IPS-20b (cell line): ENCODE results near the gene IL1RAPL2.
A peak's percentile ranks its signal among the peaks of the same experiment; 100 is the strongest.

Source experiments
- H3K27ac ChIP-seq: one replicate; pipeline ENCODE4 v1.5.1; 2013; ENCODE audit warnings: low read length
- H3K27me3 ChIP-seq: 2 replicates; pipeline ENCODE4 v1.6.1; 2013; ENCODE audit warnings: mild to moderate bottlenecking, low read length, inconsistent platforms; ENCODE audit not compliant: insufficient read depth
- H3K36me3 ChIP-seq: 2 replicates; pipeline ENCODE4 v1.6.1; 2013; ENCODE audit warnings: low read depth, mild to moderate bottlenecking, inconsistent platforms, low read length, moderate library complexity; ENCODE audit not compliant: insufficient read depth
- H3K4me1 ChIP-seq: 2 replicates; pipeline ENCODE4 v1.6.1; 2013; ENCODE audit warnings: mild to moderate bottlenecking, control low read depth, inconsistent platforms, low read length, moderate library complexity; ENCODE audit not compliant: insufficient read depth
- H3K4me3 ChIP-seq: 2 replicates; pipeline ENCODE4 v1.5.1; 2013; ENCODE audit warnings: mild to moderate bottlenecking, low read length, inconsistent platforms
- H3K9ac ChIP-seq: 2 replicates; pipeline ENCODE4 v1.6.1; 2013; ENCODE audit warnings: low read depth, mild to moderate bottlenecking, inconsistent platforms, low read length, moderate library complexity
- H3K9me3 ChIP-seq: 2 replicates; pipeline ENCODE4 v1.6.1; 2013; ENCODE audit warnings: mild to moderate bottlenecking, low read depth, low read length, inconsistent platforms; ENCODE audit not compliant: insufficient read depth

The IL1RAPL2 gene

GRCh38 chrX:105480646-105481310 lies 914.8 kb downstream of the IL1RAPL2 start:
- no peak overlapping the region for H3K9ac ChIP-seq
- H3K36me3 ChIP-seq = no peaks in the 10 kb centered on the region
- H3K4me1 ChIP-seq = no peaks in the 10 kb centered on the region
- no peak overlapping the region for H3K4me3 ChIP-seq
- H3K9me3 ChIP-seq = no peaks in the 10 kb centered on the region
- H3K27ac ChIP-seq = no peak overlapping the region
- no peaks in the 10 kb centered on the region for H3K27me3 ChIP-seq

GRCh38 chrX:105483011-105483410 lies 917.0 kb downstream of the IL1RAPL2 start:
- H3K4me3 ChIP-seq = no peak overlapping the region
- no peak overlapping the region for H3K9ac ChIP-seq
- H3K9me3 ChIP-seq = no peaks in the 10 kb centered on the region
- H3K36me3 ChIP-seq = no peaks in the 10 kb centered on the region
- no peaks in the 10 kb centered on the region for H3K27me3 ChIP-seq
- no peak overlapping the region for H3K27ac ChIP-seq
- no peaks in the 10 kb centered on the region for H3K4me1 ChIP-seq

- Histone ChIP-seq H3K9ac (no peak overlapping the region), H3K27me3 (no peaks in the 10 kb centered on the region), H3K9me3 (no peaks in the 10 kb centered on the region), H3K36me3 (no peaks in the 10 kb centered on the region), H3K4me1 (no peaks in the 10 kb centered on the region), H3K27ac (no peak overlapping the region), H3K4me3 (no peak overlapping the region)
These were observed 922.7 kb downstream of the IL1RAPL2 start for GRCh38 chrX:105488716-105489115.

- no peak overlapping the region; the same call in 1 of the 2 replicates for H3K9ac ChIP-seq
- H3K27me3 ChIP-seq = no peaks in the 10 kb centered on the region
- H3K27ac ChIP-seq = no peak overlapping the region
- no peak overlapping the region for H3K4me3 ChIP-seq
- H3K36me3 ChIP-seq = no peaks in the 10 kb centered on the region
- H3K4me1 ChIP-seq = peaks cover 6% of the 10 kb centered on the region; the same call in 1 of the 2 replicates
- H3K9me3 ChIP-seq = no peaks in the 10 kb centered on the region; the same call in 1 of the 2 replicates
These were observed 929.4 kb downstream of the IL1RAPL2 start for GRCh38 chrX:105495376-105495775.

- Histone ChIP-seq H3K36me3 (no peaks in the 10 kb centered on the region), H3K9ac (no peak overlapping the region), H3K4me3 (no peak overlapping the region), H3K9me3 (no peaks in the 10 kb centered on the region; the same call in 1 of the 2 replicates), H3K27ac (no peak overlapping the region), H3K27me3 (no peaks in the 10 kb centered on the region), H3K4me1 (no peaks in the 10 kb centered on the region)
These were observed 936.3 kb downstream of the IL1RAPL2 start for GRCh38 chrX:105502336-105502735.

GRCh38 chrX:105515561-105515960 lies 949.6 kb downstream of the IL1RAPL2 start:
- Histone ChIP-seq H3K27ac (no peak overlapping the region), H3K27me3 (no peaks in the 10 kb centered on the region), H3K4me1 (no peaks in the 10 kb centered on the region), H3K36me3 (no peaks in the 10 kb centered on the region), H3K9me3 (no peaks in the 10 kb centered on the region), H3K9ac (no peak overlapping the region), H3K4me3 (no peak overlapping the region)

GRCh38 chrX:105526431-105526830 lies 960.4 kb downstream of the IL1RAPL2 start:
- H3K4me1 ChIP-seq = peaks cover 3% of the 10 kb centered on the region; the same call in 1 of the 2 replicates
- H3K27me3 ChIP-seq = no peaks in the 10 kb centered on the region
- H3K36me3 ChIP-seq = no peaks in the 10 kb centered on the region
- H3K27ac ChIP-seq = no peak overlapping the region
- no peak overlapping the region for H3K9ac ChIP-seq
- no peak overlapping the region for H3K4me3 ChIP-seq
- H3K9me3 ChIP-seq = no peaks in the 10 kb centered on the region

- Histone ChIP-seq H3K4me1 (peaks cover 3% of the 10 kb centered on the region; the same call in 1 of the 2 replicates), H3K9me3 (no peaks in the 10 kb centered on the region), H3K27me3 (no peaks in the 10 kb centered on the region), H3K4me3 (no peak overlapping the region), H3K27ac (no peak overlapping the region), H3K36me3 (no peaks in the 10 kb centered on the region), H3K9ac (no peak overlapping the region)
These were observed 961.8 kb downstream of the IL1RAPL2 start for GRCh38 chrX:105527759-105528158.

GRCh38 chrX:105533951-105534350 lies 968.0 kb downstream of the IL1RAPL2 start:
- Histone ChIP-seq H3K9ac (no peak overlapping the region), H3K9me3 (no peaks in the 10 kb centered on the region), H3K4me1 (no peaks in the 10 kb centered on the region), H3K27me3 (no peaks in the 10 kb centered on the region), H3K36me3 (no peaks in the 10 kb centered on the region), H3K27ac (no peak overlapping the region), H3K4me3 (no peak overlapping the region)

- Histone ChIP-seq H3K9me3 (no peaks in the 10 kb centered on the region), H3K36me3 (no peaks in the 10 kb centered on the region), H3K4me1 (peaks cover 21% of the 10 kb centered on the region; the same call in 1 of the 2 replicates), H3K9ac (no peak overlapping the region), H3K27ac (peak overlapping the region; percentile 70), H3K4me3 (peak overlapping the region; percentile 33; the same call in 1 of the 2 replicates), H3K27me3 (no peaks in the 10 kb centered on the region)
These were observed 977.3 kb downstream of the IL1RAPL2 start for GRCh38 chrX:105543283-105543682.

- Histone ChIP-seq H3K4me3 (no peak overlapping the region), H3K9ac (no peak overlapping the region), H3K27ac (no peak overlapping the region), H3K27me3 (no peaks in the 10 kb centered on the region), H3K4me1 (peaks cover 7% of the 10 kb centered on the region; the same call in 1 of the 2 replicates), H3K9me3 (no peaks in the 10 kb centered on the region), H3K36me3 (no peaks in the 10 kb centered on the region)
These were observed 984.2 kb downstream of the IL1RAPL2 start for GRCh38 chrX:105550043-105550663.

GRCh38 chrX:105552395-105552794 lies 986.4 kb downstream of the IL1RAPL2 start:
- H3K27ac ChIP-seq = no peak overlapping the region
- H3K9me3 ChIP-seq = no peaks in the 10 kb centered on the region
- H3K36me3 ChIP-seq = no peaks in the 10 kb centered on the region
- H3K9ac ChIP-seq = no peak overlapping the region
- no peaks in the 10 kb centered on the region for H3K4me1 ChIP-seq
- H3K4me3 ChIP-seq = no peak overlapping the region
- no peaks in the 10 kb centered on the region for H3K27me3 ChIP-seq
